GM12892 (cell line): ENCODE data around the gene CDS2.

Source experiments
- POLR2A ChIP-seq: IDR thresholded peaks from 2 replicates; pipeline ENCODE4 v1.6.1; 2011; ENCODE audit warnings: low read depth, low read length, control low read depth
- POLR2AphosphoS5 ChIP-seq: IDR thresholded peaks from 2 replicates; pipeline ENCODE4 v1.6.1; 2011; ENCODE audit warnings: low read depth, low read length, control low read depth
- TAF1 ChIP-seq: IDR thresholded peaks from 2 replicates; pipeline ENCODE4 v1.6.1; 2011; ENCODE audit warnings: low read depth, mild to moderate bottlenecking, control low read depth, low read length, borderline replicate concordance

- TF ChIP-seq POLR2A = no peak
- no peak for TF ChIP-seq POLR2AphosphoS5
- TF ChIP-seq TAF1 = no peak
Measured at GRCh38 chr20:5154543-5154925, 27.7 kb downstream of the CDS2 start.
